Measurements from ENCODE around the gene SOCS4.

GRCh38 chr14:55098561-55098898, 71.5 kb downstream of the SOCS4 start:
- TF ChIP-seq CTCF (IDR thresholded peaks at IDR 0.05) (no peak), POLR2AphosphoS5 (IDR thresholded peaks at IDR 0.05) (no peak), POLR2A (IDR thresholded peaks at IDR 0.05) (no peak)
